SK-N-SH (cell line): ENCODE results near the gene ZFYVE9.

Experiments
- CTCF ChIP-seq: fragments of 200-600 bp; sonication (generic); IDR thresholded peaks from 2 replicates; pipeline ENCODE4 v1.6.1; 2017; ENCODE audit warnings: antibody characterized with exemption, mild to moderate bottlenecking, moderate library complexity
- FOXM1 ChIP-seq: IDR thresholded peaks from 2 replicates; pipeline ENCODE4 v1.4.0; 2012; ENCODE audit warnings: low read depth, mild to moderate bottlenecking
- JUND ChIP-seq: IDR thresholded peaks from 2 replicates; pipeline ENCODE4 v1.4.0; 2012
- PBX3 ChIP-seq: IDR thresholded peaks from 2 replicates; pipeline ENCODE4; 2012
- POLR2AphosphoS5 ChIP-seq: IDR thresholded peaks from 2 replicates; pipeline ENCODE4 v1.6.1; 2012; ENCODE audit warnings: low read depth, low read length
- REST ChIP-seq: IDR thresholded peaks from 2 replicates; pipeline ENCODE4 v1.6.1; 2012; ENCODE audit warnings: mild to moderate bottlenecking, low read depth, low read length, moderate library complexity

- no peak for TF ChIP-seq REST
- no peak for TF ChIP-seq PBX3
- no peak for TF ChIP-seq JUND
- TF ChIP-seq CTCF: no peak
- TF ChIP-seq POLR2AphosphoS5: no peak
- no peak for TF ChIP-seq FOXM1
These were observed 1.0 kb upstream of the ZFYVE9 start for GRCh38 chr1:52140633-52141512.
